ENCODE data around the gene ECE1.
"Not testable (repeated sequence)": the region's sequence is repeated elsewhere in the genome, so short reads cannot be mapped to it uniquely, and the experiment has no call there.

The ECE1 gene

GRCh38 chr1:21295002-21295401 lies 4.7 kb upstream of the ECE1 start:
- DNase-seq, result no peak
- in situ Hi-C loops (cut with MboI; ENCODE audit: low pct_unique_long_range_greater_than_20kb, low sequenced_read_pairs), result no loop called here

GRCh38 chr1:21294266-21294989 lies 4.2 kb upstream of the ECE1 start:
- in situ Hi-C loops (cut with MboI; ENCODE audit: low pct_unique_long_range_greater_than_20kb, low sequenced_read_pairs), result no loop called here
- no peak for DNase-seq

GRCh38 chr1:21293537-21294265 lies 3.4 kb upstream of the ECE1 start:
- in situ Hi-C loops (cut with MboI; ENCODE audit: low pct_unique_long_range_greater_than_20kb, low sequenced_read_pairs), result no loop called here
- no peak for DNase-seq

- no peak for DNase-seq
- in situ Hi-C loops (cut with MboI; ENCODE audit: low pct_unique_long_range_greater_than_20kb, low sequenced_read_pairs), result no loop called here
These were observed 2.8 kb upstream of the ECE1 start for GRCh38 chr1:21292984-21293536.

- in situ Hi-C loops (cut with MboI; ENCODE audit: low pct_unique_long_range_greater_than_20kb, low sequenced_read_pairs), result no loop called here
These were observed 2.3 kb upstream of the ECE1 start for GRCh38 chr1:21292503-21292983.

GRCh38 chr1:21291964-21292363 lies 1.7 kb upstream of the ECE1 start:
- no peak for DNase-seq
- in situ Hi-C loops (cut with MboI; ENCODE audit: low pct_unique_long_range_greater_than_20kb, low sequenced_read_pairs), result no loop called here

More at GRCh38 chr1:21292503-21292983, 2.3 kb upstream of the ECE1 start:
- no peak for DNase-seq

GRCh38 chr1:21291184-21291583 lies 921 bp upstream of the ECE1 start:
- no peak for DNase-seq
- in situ Hi-C loops (cut with MboI; ENCODE audit: low pct_unique_long_range_greater_than_20kb, low sequenced_read_pairs), result no loop called here

GRCh38 chr1:21290546-21290944 lies 282 bp upstream of the ECE1 start:
- peak; percentile 41 for DNase-seq

GRCh38 chr1:21289127-21289526 lies 1.1 kb downstream of the ECE1 start:
- DNase-seq, result no peak
- in situ Hi-C loops (cut with MboI; ENCODE audit: low pct_unique_long_range_greater_than_20kb, low sequenced_read_pairs), result no loop called here

More at GRCh38 chr1:21290546-21290944, 282 bp upstream of the ECE1 start:
- in situ Hi-C loops (cut with MboI; ENCODE audit: low pct_unique_long_range_greater_than_20kb, low sequenced_read_pairs), result no loop called here

- in situ Hi-C loops (cut with MboI; ENCODE audit: low pct_unique_long_range_greater_than_20kb, low sequenced_read_pairs), result no loop called here
These were observed 2.3 kb downstream of the ECE1 start for GRCh38 chr1:21287905-21288514.

GRCh38 chr1:21285386-21285785 lies 4.9 kb downstream of the ECE1 start:
- in situ Hi-C loops (cut with MboI; ENCODE audit: low pct_unique_long_range_greater_than_20kb, low sequenced_read_pairs); DNase-seq: not testable (repeated sequence)

More at GRCh38 chr1:21287905-21288514, 2.3 kb downstream of the ECE1 start:
- no peak for DNase-seq

- in situ Hi-C loops (cut with MboI; ENCODE audit: low pct_unique_long_range_greater_than_20kb, low sequenced_read_pairs), result no loop called here
- no peak for DNase-seq
These were observed 5.2 kb downstream of the ECE1 start for GRCh38 chr1:21285055-21285372.

GRCh38 chr1:21284206-21285054 lies 5.8 kb downstream of the ECE1 start:
- in situ Hi-C loops (cut with MboI; ENCODE audit: low pct_unique_long_range_greater_than_20kb, low sequenced_read_pairs), result no loop called here
- peak; percentile 49 for DNase-seq

GRCh38 chr1:21283524-21283923 lies 6.7 kb downstream of the ECE1 start:
- in situ Hi-C loops (cut with MboI; ENCODE audit: low pct_unique_long_range_greater_than_20kb, low sequenced_read_pairs), result no loop called here
- no peak for DNase-seq

GRCh38 chr1:21282020-21282419 lies 8.2 kb downstream of the ECE1 start:
- in situ Hi-C loops (cut with MboI; ENCODE audit: low pct_unique_long_range_greater_than_20kb, low sequenced_read_pairs); DNase-seq: not testable (repeated sequence)

- no peak for DNase-seq
- in situ Hi-C loops (cut with MboI; ENCODE audit: low pct_unique_long_range_greater_than_20kb, low sequenced_read_pairs), result no loop called here
These were observed 9.8 kb downstream of the ECE1 start for GRCh38 chr1:21280482-21280881.

- in situ Hi-C loops (cut with MboI; ENCODE audit: low pct_unique_long_range_greater_than_20kb, low sequenced_read_pairs), result no loop called here
- DNase-seq, result peak; percentile 51
These were observed 10.2 kb downstream of the ECE1 start for GRCh38 chr1:21280011-21280471.

- no peak for DNase-seq
- in situ Hi-C loops (cut with MboI; ENCODE audit: low pct_unique_long_range_greater_than_20kb, low sequenced_read_pairs), result no loop called here
These were observed 11.1 kb downstream of the ECE1 start for GRCh38 chr1:21278860-21279845.

Measured in KBM-7 (cell line).